Neutrophil (primary cell): ENCODE measurements around the gene RRAGD.

Experiments
- H3K27ac ChIP-seq: fragments of 200-600 bp; sonication (generic); 2 replicates; pipeline ENCODE4 v1.5.1; 2016; ENCODE audit warnings: mild to moderate bottlenecking, moderate library complexity
- H3K27me3 ChIP-seq: fragments of 200-600 bp; sonication (generic); 2 replicates; pipeline ENCODE4 v1.6.0; 2016; ENCODE audit warnings: mild to moderate bottlenecking
- H3K36me3 ChIP-seq: fragments of 200-600 bp; sonication (generic); 2 replicates; pipeline ENCODE4 v1.5.1; 2017
- H3K4me1 ChIP-seq, 2 experiments: fragments of 200-600 bp in 1 of 2; sonication (generic) in 1 of 2; 1 replicate in 1 of 2; 2 replicates in 1 of 2; pipeline versions ENCODE4 v1.5.1 to v1.6.1; 2013 to 2016; ENCODE audit warnings: low read depth in 1 of 2, low read length in 1 of 2, mild to moderate bottlenecking in 1 of 2, moderate library complexity in 1 of 2; ENCODE audit not compliant: control insufficient read depth in 1 of 2, insufficient read depth in 1 of 2
- H3K4me3 ChIP-seq, 2 experiments: fragments of 200-600 bp in 1 of 2; sonication (generic) in 1 of 2; 1 replicate in 1 of 2; 2 replicates in 1 of 2; pipeline ENCODE4 v1.5.1; 2013 to 2016; ENCODE audit warnings: low read depth in 1 of 2, low read length in 1 of 2, mild to moderate bottlenecking in 1 of 2, moderate library complexity in 1 of 2
- H3K9me3 ChIP-seq: fragments of 200-600 bp; sonication (generic); 2 replicates; pipeline ENCODE4 v1.5.1; 2016
- CTCF ChIP-seq: fragments of 200-600 bp; sonication (generic); IDR thresholded peaks from 2 replicates; pipeline ENCODE4 v1.5.1; 2016; ENCODE audit warnings: antibody characterized with exemption

The RRAGD gene

GRCh38 chr6:89430201-89430962, 18.3 kb upstream of the RRAGD start:
- no peak overlapping the region for H3K4me3 ChIP-seq
- H3K4me1 ChIP-seq = peaks cover 15% of the 10 kb centered on the region in 2 experiments
- no peak overlapping the region for H3K27ac ChIP-seq
- no peaks in the 10 kb centered on the region for H3K36me3 ChIP-seq
- no peak for TF ChIP-seq CTCF
- H3K9me3 ChIP-seq = no peaks in the 10 kb centered on the region
- peaks cover 6% of the 10 kb centered on the region for H3K27me3 ChIP-seq

GRCh38 chr6:89416796-89417195, 4.7 kb upstream of the RRAGD start:
- Histone ChIP-seq H3K27ac (no peak overlapping the region), H3K36me3 (no peaks in the 10 kb centered on the region), H3K9me3 (no peaks in the 10 kb centered on the region), H3K27me3 (no peaks in the 10 kb centered on the region), H3K4me3 (no peak overlapping the region), H3K4me1 (peaks cover 30 to 39% of the 10 kb centered on the region in 2 experiments)
- no peak for TF ChIP-seq CTCF

GRCh38 chr6:89415185-89415584, 3.1 kb upstream of the RRAGD start:
- H3K27me3 ChIP-seq = no peaks in the 10 kb centered on the region
- H3K4me1 ChIP-seq = peaks cover 26 to 29% of the 10 kb centered on the region in 2 experiments
- H3K27ac ChIP-seq = no peak overlapping the region
- TF ChIP-seq CTCF = no peak
- no peaks in the 10 kb centered on the region for H3K36me3 ChIP-seq
- no peak overlapping the region for H3K4me3 ChIP-seq
- H3K9me3 ChIP-seq = no peaks in the 10 kb centered on the region

- H3K27me3 ChIP-seq = no peaks in the 10 kb centered on the region
- H3K27ac ChIP-seq = no peak overlapping the region
- peaks cover 35 to 39% of the 10 kb centered on the region in 2 experiments for H3K4me1 ChIP-seq
- no peak overlapping the region for H3K4me3 ChIP-seq
- no peaks in the 10 kb centered on the region for H3K36me3 ChIP-seq
- H3K9me3 ChIP-seq = no peaks in the 10 kb centered on the region
- TF ChIP-seq CTCF = no peak
Measured at GRCh38 chr6:89414215-89414614, 2.1 kb upstream of the RRAGD start.

GRCh38 chr6:89413006-89413400, 930 bp upstream of the RRAGD start:
- H3K27ac ChIP-seq = peak overlapping the region; percentile 96
- H3K27me3 ChIP-seq = no peaks in the 10 kb centered on the region
- H3K9me3 ChIP-seq = no peaks in the 10 kb centered on the region
- peaks cover 42% of the 10 kb centered on the region in 2 experiments for H3K4me1 ChIP-seq
- no peak for TF ChIP-seq CTCF
- H3K4me3 ChIP-seq = peak overlapping the region; percentile 84 to 85
- H3K36me3 ChIP-seq = no peaks in the 10 kb centered on the region
